ENCODE data around the gene ZDHHC3.

The ZDHHC3 gene

GRCh38 chr3:44892689-44893088 lies 83.3 kb downstream of the ZDHHC3 start:
- Histone ChIP-seq H3K4me3 (ENCODE audit: low read length) (no peak overlapping the region), H3K4me2 (ENCODE audit: low read length) (no peak overlapping the region), H3K79me2 (ENCODE audit: control insufficient read depth, low read length) (no peaks in the 10 kb centered on the region), H3K36me3 (ENCODE audit: control insufficient read depth, low read length) (no peaks in the 10 kb centered on the region), H3K9me2 (replicated peaks; ENCODE audit: control insufficient read depth, low read length) (no peaks in the 10 kb centered on the region), H3K27ac (ENCODE audit: low read depth, low read length) (no peak overlapping the region), H4K20me1 (ENCODE audit: control insufficient read depth, insufficient read depth, low read depth, low read length) (no peaks in the 10 kb centered on the region), H3K9me3 (ENCODE audit: control insufficient read depth, insufficient read depth, low read length) (no peaks in the 10 kb centered on the region), H3K4me1 (ENCODE audit: control insufficient read depth, low read length) (peaks cover 4% of the 10 kb centered on the region; the same call in 1 of the 2 replicates), H3K27me3 (ENCODE audit: control insufficient read depth, low read length) (no peaks in the 10 kb centered on the region), H3F3A (ENCODE audit: control insufficient read depth, insufficient read depth) (no peaks in the 10 kb centered on the region)
- TF ChIP-seq CTCF (IDR thresholded peaks at IDR 0.05; ENCODE audit: low read depth, low read length, poor library complexity, severe bottlenecking) = no peak
- TF ChIP-seq EZH2phosphoT487 (IDR thresholded peaks at IDR 0.05; ENCODE audit: borderline replicate concordance, low read length) = no peak

GRCh38 chr3:44890852-44891251 lies 85.1 kb downstream of the ZDHHC3 start:
- Histone ChIP-seq H3K9me2 (replicated peaks; ENCODE audit: control insufficient read depth, low read length) (no peaks in the 10 kb centered on the region), H4K20me1 (ENCODE audit: control insufficient read depth, insufficient read depth, low read depth, low read length) (no peaks in the 10 kb centered on the region), H3K36me3 (ENCODE audit: control insufficient read depth, low read length) (no peaks in the 10 kb centered on the region), H3K4me3 (ENCODE audit: low read length) (no peak overlapping the region), H3K4me1 (ENCODE audit: control insufficient read depth, low read length) (no peaks in the 10 kb centered on the region), H3K4me2 (ENCODE audit: low read length) (no peak overlapping the region), H3F3A (ENCODE audit: control insufficient read depth, insufficient read depth) (no peaks in the 10 kb centered on the region), H3K27ac (ENCODE audit: low read depth, low read length) (no peak overlapping the region), H3K79me2 (ENCODE audit: control insufficient read depth, low read length) (no peaks in the 10 kb centered on the region), H3K9me3 (ENCODE audit: control insufficient read depth, insufficient read depth, low read length) (no peaks in the 10 kb centered on the region), H3K27me3 (ENCODE audit: control insufficient read depth, low read length) (no peaks in the 10 kb centered on the region)
- TF ChIP-seq CTCF (IDR thresholded peaks at IDR 0.05; ENCODE audit: low read depth, low read length, poor library complexity, severe bottlenecking) (no peak), EZH2phosphoT487 (IDR thresholded peaks at IDR 0.05; ENCODE audit: borderline replicate concordance, low read length) (no peak)

GRCh38 chr3:44890258-44890657 lies 85.7 kb downstream of the ZDHHC3 start:
- no peaks in the 10 kb centered on the region for H3F3A ChIP-seq (ENCODE audit: control insufficient read depth, insufficient read depth)
- H3K27ac ChIP-seq (ENCODE audit: low read depth, low read length) = no peak overlapping the region
- no peak overlapping the region for H3K4me3 ChIP-seq (ENCODE audit: low read length)
- H3K4me1 ChIP-seq (ENCODE audit: control insufficient read depth, low read length) = no peaks in the 10 kb centered on the region
- H3K79me2 ChIP-seq (ENCODE audit: control insufficient read depth, low read length) = no peaks in the 10 kb centered on the region
- peaks cover 1% of the 10 kb centered on the region; the same call in 1 of the 2 replicates for H3K27me3 ChIP-seq (ENCODE audit: control insufficient read depth, low read length)
- no peak overlapping the region for H3K4me2 ChIP-seq (ENCODE audit: low read length)
- H3K9me2 ChIP-seq (replicated peaks; ENCODE audit: control insufficient read depth, low read length) = no peaks in the 10 kb centered on the region
- no peaks in the 10 kb centered on the region for H3K9me3 ChIP-seq (ENCODE audit: control insufficient read depth, insufficient read depth, low read length)
- TF ChIP-seq CTCF (IDR thresholded peaks at IDR 0.05; ENCODE audit: low read depth, low read length, poor library complexity, severe bottlenecking) (no peak), EZH2phosphoT487 (IDR thresholded peaks at IDR 0.05; ENCODE audit: borderline replicate concordance, low read length) (no peak)
- H3K36me3 ChIP-seq (ENCODE audit: control insufficient read depth, low read length) = no peaks in the 10 kb centered on the region
- H4K20me1 ChIP-seq (ENCODE audit: control insufficient read depth, insufficient read depth, low read depth, low read length) = no peaks in the 10 kb centered on the region

All from DOHH2 (cell line).